ENCODE measurements around the gene VPS9D1. TPM values are rescaled to one million over a fixed set of nuclear protein-coding genes. Genes with fewer than 3 reads are reported as not detected.

Gene VPS9D1, protein sequence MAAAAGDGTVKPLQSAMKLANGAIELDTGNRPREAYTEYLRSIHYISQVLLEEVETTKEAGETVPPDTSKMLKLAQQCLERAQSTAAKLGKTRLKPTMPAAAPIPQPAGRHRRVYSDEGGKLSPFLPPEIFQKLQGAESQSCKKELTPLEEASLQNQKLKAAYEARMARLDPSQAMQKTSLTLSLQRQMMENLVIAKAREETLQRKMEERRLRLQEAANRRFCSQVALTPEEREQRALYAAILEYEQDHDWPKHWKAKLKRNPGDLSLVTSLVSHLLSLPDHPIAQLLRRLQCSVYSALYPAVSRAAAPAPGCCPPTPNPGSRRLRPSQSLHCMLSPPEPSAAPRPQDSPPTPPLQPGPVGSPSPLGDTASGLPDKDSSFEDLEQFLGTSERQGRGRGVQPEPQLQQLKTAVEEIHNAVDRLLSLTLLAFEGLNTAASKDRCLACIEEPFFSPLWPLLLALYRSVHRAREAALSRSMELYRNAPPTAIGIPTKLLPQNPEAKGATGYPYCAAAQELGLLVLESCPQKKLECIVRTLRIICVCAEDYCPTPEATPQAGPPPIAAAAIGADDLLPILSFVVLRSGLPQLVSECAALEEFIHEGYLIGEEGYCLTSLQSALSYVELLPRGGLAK
- 10 to 100 TPM; 15.5 to 28.8 (median 24.5) TPM for total RNA-seq
- total RNA-seq (2013) = 7.8 TPM
- 2.4 to 50.3 (median 19.1) reads per million in 29 experiments for total RNA-seq

DNA sequence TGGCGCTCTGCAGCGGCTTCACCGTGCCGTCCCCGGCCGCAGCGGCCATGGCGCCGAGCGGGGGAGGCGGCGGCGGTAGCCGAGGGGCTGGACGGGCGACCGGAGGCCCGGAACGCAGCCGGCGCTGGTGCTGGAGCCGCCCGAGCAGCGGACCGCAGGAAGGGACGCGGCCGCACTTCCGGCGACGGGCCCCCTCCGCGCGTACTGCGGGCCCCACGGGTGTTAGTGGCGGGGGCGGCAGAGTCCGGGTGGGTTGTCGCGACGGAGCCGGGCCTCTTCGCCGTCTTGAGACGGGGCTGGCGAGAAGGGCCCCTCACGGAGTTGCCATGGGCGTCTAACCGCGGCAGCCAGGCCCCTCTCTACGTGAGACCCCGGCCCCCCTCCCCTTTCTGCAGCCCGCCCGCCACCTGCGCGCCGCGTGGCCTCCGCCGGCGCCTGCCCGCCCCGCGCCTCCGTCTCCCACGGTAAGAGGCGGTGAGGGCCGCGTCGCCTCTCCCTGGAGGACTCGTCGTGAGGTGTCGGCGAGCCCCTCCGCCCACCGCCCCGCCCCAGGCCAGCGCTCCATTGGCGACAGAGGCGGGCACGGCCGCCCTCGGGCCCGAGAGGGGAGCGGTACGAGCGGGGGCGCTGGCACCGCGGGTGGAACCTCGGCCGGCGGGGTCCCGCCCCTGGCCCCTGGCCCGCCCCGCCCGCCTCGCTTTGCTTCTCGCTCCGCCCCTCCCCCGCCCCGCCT lies at the start of gene VPS9D1, which contains the start of gene ZNF276:
TSS of gene VPS9D1 (minus strand) at position 86 of the 733 bp plus-strand sequence. CDS start at position 49, 37 bp downstream.
TSS of gene ZNF276 (plus strand) at position 725 of the 733 bp plus-strand sequence. CDS start 104 bp downstream, outside the sequence.
- Histone ChIP-seq H3K27me3 (replicated peaks in 1 of 2; ENCODE audit: control insufficient read depth in 2 of 2, extremely low read depth in 1 of 2, insufficient read depth in 2 of 2, low read length in 1 of 2) (no peaks in the 10 kb centered on the region), H3K4me3 (ENCODE audit: control insufficient read depth in 1 of 2, extremely low read depth in 1 of 2, low read length in 1 of 2) (peak within 1 kb of the TSS; percentile 70 to 81), H3K27ac (ENCODE audit: low read length) (peak within 1 kb of the TSS; percentile 76), H3K4me1 (ENCODE audit: control insufficient read depth in 1 of 2, extremely low read depth in 1 of 2, insufficient read depth in 2 of 2, low read length in 2 of 2) (peaks cover 6 to 49% of the 10 kb centered on the region in 2 experiments), H3K36me3 (ENCODE audit: control insufficient read depth in 2 of 2, extremely low read depth in 1 of 2, insufficient read depth in 1 of 2, low read length in 1 of 2) (peaks cover 4 to 29% of the 10 kb centered on the region in 2 donors), H3K9me3 (no peaks in the 10 kb centered on the region)
- H3K27ac Mint-ChIP-seq = peak within 1 kb of the TSS; percentile 96 to 99
- peaks cover 32 to 44% (median 37%) of the 10 kb centered on the region in 3 donors for H3K4me1 Mint-ChIP-seq
- no peaks in the 10 kb centered on the region for H3K9me3 Mint-ChIP-seq
- ATAC-seq (replicated peaks in 1 of 4) = peak; percentile 55 to 65 (median 60)
- peak within 1 kb of the TSS; percentile 84 to 99 (median 96) for H3K4me3 Mint-ChIP-seq
- ChIA-PET POLR2A (no interaction called here), CTCF (no interaction called here)
- no peaks in the 10 kb centered on the region for H3K27me3 Mint-ChIP-seq
- peak; percentile 57 to 90 (median 79) for DNase-seq
- WGBS (ENCODE audit: insufficient coverage) = under 1% methylated on average over 98 of the region's 103 CpGs
- peaks cover 12% of the 10 kb centered on the region for H3K36me3 Mint-ChIP-seq

DNA sequence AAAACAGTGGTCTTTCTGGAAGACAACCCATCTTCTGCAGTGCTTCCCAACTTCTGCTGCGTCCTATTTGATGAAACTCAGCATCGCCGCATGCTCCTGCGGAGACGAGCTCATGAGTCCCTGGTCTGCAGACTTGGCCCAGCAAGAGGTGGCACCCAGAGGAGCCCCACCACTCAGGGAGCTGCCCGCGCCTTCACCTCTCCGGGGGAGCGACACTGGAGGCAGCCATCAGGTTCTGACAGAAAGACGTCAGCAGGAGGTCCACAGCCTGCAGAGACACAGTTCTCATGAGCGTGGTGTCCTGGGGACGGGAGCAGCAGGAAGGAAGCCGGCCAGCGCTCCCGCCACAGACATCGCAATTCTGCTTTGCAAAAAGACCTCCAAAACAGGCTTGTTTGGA lies 49.7 kb upstream of the VPS9D1 start:
- Histone ChIP-seq H3K9me3 (no peaks in the 10 kb centered on the region), H3K27me3 (replicated peaks in 1 of 2; ENCODE audit: control insufficient read depth in 2 of 2, extremely low read depth in 1 of 2, insufficient read depth in 2 of 2, low read length in 1 of 2) (no peaks in the 10 kb centered on the region), H3K4me1 (ENCODE audit: control insufficient read depth in 1 of 2, extremely low read depth in 1 of 2, insufficient read depth in 2 of 2, low read length in 2 of 2) (peaks cover 0 to 3% of the 10 kb centered on the region in 2 experiments), H3K4me3 (ENCODE audit: control insufficient read depth in 1 of 2, extremely low read depth in 1 of 2, low read length in 1 of 2) (no peak overlapping the region), H3K36me3 (ENCODE audit: control insufficient read depth in 2 of 2, extremely low read depth in 1 of 2, insufficient read depth in 1 of 2, low read length in 1 of 2) (peaks cover 0 to 14% of the 10 kb centered on the region in 2 donors), H3K27ac (ENCODE audit: low read length) (no peak overlapping the region)
- no peaks in the 10 kb centered on the region for H3K27me3 Mint-ChIP-seq
- ChIA-PET POLR2A (interaction anchor here in 1 of 2 donors (0.6 kb wide), 1 partner anchor 17 kb away, joined by 9 read pairs; no protein-coding TSS in a partner anchor), CTCF (no interaction called here)
- H3K9me3 Mint-ChIP-seq = no peaks in the 10 kb centered on the region
- no peak overlapping the region for H3K27ac Mint-ChIP-seq
- peaks cover 0 to 1% (median under 1%) of the 10 kb centered on the region in 3 donors for H3K4me1 Mint-ChIP-seq
- H3K4me3 Mint-ChIP-seq = no peak overlapping the region
- ATAC-seq (replicated peaks in 1 of 4) (no peak), DNase-seq (no peak)
- 98% methylated on average over 16 of the region's 16 CpGs for WGBS (ENCODE audit: insufficient coverage)
- H3K36me3 Mint-ChIP-seq = no peaks in the 10 kb centered on the region

DNA sequence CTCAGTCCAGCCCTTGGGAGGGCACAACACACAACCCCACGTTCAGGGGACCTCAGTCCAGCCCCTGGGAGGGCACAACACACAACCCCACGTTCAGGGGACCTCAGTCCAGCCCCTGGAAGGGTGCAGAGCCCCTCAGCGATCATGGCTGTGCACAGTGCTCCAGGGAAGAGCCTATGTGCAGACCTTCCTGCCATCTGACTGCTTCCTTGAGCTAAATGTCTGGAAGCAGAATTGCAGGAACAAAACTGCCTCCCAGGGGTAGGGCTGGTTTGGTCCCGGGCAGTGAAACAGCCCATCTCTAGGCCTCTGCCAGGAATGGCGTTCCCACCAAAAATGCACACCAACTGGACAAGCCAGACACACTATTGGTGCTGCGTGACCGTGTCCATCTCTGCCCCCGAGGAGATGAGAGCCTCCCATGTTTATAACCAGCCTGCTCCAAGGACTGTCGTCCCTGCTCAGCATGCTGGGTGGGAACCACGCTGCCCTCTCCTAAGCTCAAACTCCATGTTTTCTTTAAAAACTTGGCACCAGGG lies 44.7 kb upstream of the VPS9D1 start:
- no peaks in the 10 kb centered on the region for H3K9me3 Mint-ChIP-seq
- H3K27ac ChIP-seq (ENCODE audit: low read length) = peak overlapping the region; percentile 69
- H3K4me1 ChIP-seq (ENCODE audit: control insufficient read depth in 1 of 2, extremely low read depth in 1 of 2, insufficient read depth in 2 of 2, low read length in 2 of 2) = peaks cover 7 to 41% of the 10 kb centered on the region in 2 experiments
- H3K4me3 ChIP-seq (ENCODE audit: control insufficient read depth in 1 of 2, extremely low read depth in 1 of 2, low read length in 1 of 2) = peak overlapping the region in 1 of 2 donors; percentile 43
- ChIA-PET POLR2A (interaction anchor here in 1 of 2 donors (0.7 kb wide), 1 partner anchor 20 kb away, joined by 3 read pairs; no protein-coding TSS in a partner anchor), CTCF (interaction anchor here (0.7 kb wide), 2 partner anchors 25 to 434 kb away, joined by 3 to 5 read pairs; no protein-coding TSS in a partner anchor)
- H3K27me3 Mint-ChIP-seq = no peaks in the 10 kb centered on the region
- DNase-seq = no peak
- peak overlapping the region; percentile 76 to 82 (median 80) for H3K4me3 Mint-ChIP-seq
- peaks cover 29 to 41% (median 40%) of the 10 kb centered on the region in 3 donors for H3K4me1 Mint-ChIP-seq
- no peaks in the 10 kb centered on the region for H3K27me3 ChIP-seq (replicated peaks in 1 of 2; ENCODE audit: control insufficient read depth in 2 of 2, extremely low read depth in 1 of 2, insufficient read depth in 2 of 2, low read length in 1 of 2)
- H3K27ac Mint-ChIP-seq = peak overlapping the region; percentile 92 to 93
- 67% methylated on average over 8 of the region's 10 CpGs for WGBS (ENCODE audit: insufficient coverage)
- peak in 1 of 4 experiments; percentile 7 for ATAC-seq (replicated peaks in 1 of 4)
- peaks cover 0 to 9% of the 10 kb centered on the region in 2 donors for H3K36me3 ChIP-seq (ENCODE audit: control insufficient read depth in 2 of 2, extremely low read depth in 1 of 2, insufficient read depth in 1 of 2, low read length in 1 of 2)
- H3K9me3 ChIP-seq = no peaks in the 10 kb centered on the region
- H3K36me3 Mint-ChIP-seq = no peaks in the 10 kb centered on the region

DNA sequence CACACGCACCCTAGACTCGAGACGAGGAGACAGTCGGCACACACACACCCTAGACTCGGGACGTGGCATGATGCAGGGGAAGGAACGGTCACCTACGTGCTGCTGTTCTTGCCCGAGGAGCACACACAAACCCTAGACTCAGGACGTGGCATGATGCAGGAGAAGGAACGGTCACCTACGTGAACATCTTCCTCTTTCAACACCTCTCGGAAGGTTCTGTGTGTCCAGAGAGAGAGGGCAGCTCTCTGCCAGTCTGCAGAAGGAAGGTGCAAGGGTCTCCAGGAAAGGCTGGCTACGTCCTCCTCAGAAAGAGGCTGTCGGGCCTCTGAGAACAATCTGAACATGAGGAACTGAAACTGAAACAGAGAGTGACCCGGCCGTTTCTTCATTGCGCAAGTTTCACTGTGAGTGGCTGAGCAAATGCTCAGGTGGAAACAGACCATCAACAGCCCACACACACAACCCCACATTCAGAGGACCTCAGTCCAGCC lies 44.1 kb upstream of the VPS9D1 start:
- Histone ChIP-seq H3K27me3 (replicated peaks in 1 of 2; ENCODE audit: control insufficient read depth in 2 of 2, extremely low read depth in 1 of 2, insufficient read depth in 2 of 2, low read length in 1 of 2) (no peaks in the 10 kb centered on the region), H3K9me3 (no peaks in the 10 kb centered on the region), H3K36me3 (ENCODE audit: control insufficient read depth in 2 of 2, extremely low read depth in 1 of 2, insufficient read depth in 1 of 2, low read length in 1 of 2) (peaks cover 0 to 3% of the 10 kb centered on the region in 2 donors), H3K4me1 (ENCODE audit: control insufficient read depth in 1 of 2, extremely low read depth in 1 of 2, insufficient read depth in 2 of 2, low read length in 2 of 2) (peaks cover 9 to 47% of the 10 kb centered on the region in 2 experiments), H3K27ac (ENCODE audit: low read length) (peak overlapping the region; percentile 69), H3K4me3 (ENCODE audit: control insufficient read depth in 1 of 2, extremely low read depth in 1 of 2, low read length in 1 of 2) (peak overlapping the region in 1 of 2 donors; percentile 43)
- no peaks in the 10 kb centered on the region for H3K9me3 Mint-ChIP-seq
- peak in 24 of 35 experiments; percentile 8 to 62 (median 26) for DNase-seq
- POLR2A ChIA-PET = interaction anchor here in 1 of 2 donors (0.6 kb wide), 1 partner anchor 38 kb away, joined by 3 read pairs; no protein-coding TSS in a partner anchor
- CTCF ChIA-PET = no interaction called here
- peak; percentile 44 to 69 (median 60) for ATAC-seq (replicated peaks in 1 of 4)
- peaks cover 31 to 47% (median 47%) of the 10 kb centered on the region in 3 donors for H3K4me1 Mint-ChIP-seq
- no peaks in the 10 kb centered on the region for H3K36me3 Mint-ChIP-seq
- 29% methylated on average over 11 of the region's 18 CpGs for WGBS (ENCODE audit: insufficient coverage)
- no peaks in the 10 kb centered on the region for H3K27me3 Mint-ChIP-seq
- H3K27ac Mint-ChIP-seq = peak overlapping the region; percentile 92 to 93
- H3K4me3 Mint-ChIP-seq = peak overlapping the region; percentile 76 to 82 (median 80)

DNA sequence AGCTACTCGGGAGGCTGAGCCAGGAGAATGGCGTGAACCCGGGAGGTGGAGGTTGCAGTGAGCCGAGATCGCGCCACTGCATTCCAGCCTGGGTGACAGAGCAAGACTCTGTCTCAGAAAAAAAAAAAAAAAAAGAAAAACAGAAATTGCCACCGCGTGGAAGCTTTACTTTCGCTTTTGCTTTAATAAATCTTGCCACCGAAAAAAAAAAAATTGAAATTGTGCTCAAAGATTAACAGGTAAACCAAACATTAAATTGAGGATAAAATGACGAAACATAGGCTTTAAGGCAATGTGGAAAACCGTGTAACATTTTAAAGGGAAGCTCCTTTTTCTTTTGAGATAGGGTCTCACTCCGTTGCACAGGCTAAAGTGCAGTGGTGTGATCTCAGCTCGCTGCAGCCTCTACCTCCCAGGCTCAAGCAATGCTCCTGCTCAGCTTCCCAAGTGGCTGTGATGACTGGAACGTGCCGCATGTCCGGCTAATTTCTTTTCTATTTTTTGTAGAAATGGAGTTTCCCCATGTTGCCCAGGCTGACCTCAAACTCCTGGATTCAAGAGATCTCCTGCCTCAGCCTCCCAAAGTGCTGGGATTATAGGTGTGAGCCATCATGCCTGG lies 40.7 kb upstream of the VPS9D1 start:
- 10% methylated on average over 7 of the region's 17 CpGs for WGBS (ENCODE audit: insufficient coverage)
- CTCF ChIA-PET = interaction anchor here (0.5 to 1.9 kb wide), 9 partner anchors 10 to 567 kb away, joined by 3 to 8 read pairs (median 3); partner anchors contain the start of gene SPATA2L (in 1 of the 2)
- peaks cover 7% of the 10 kb centered on the region in 2 donors for H3K36me3 ChIP-seq (ENCODE audit: control insufficient read depth in 2 of 2, extremely low read depth in 1 of 2, insufficient read depth in 1 of 2, low read length in 1 of 2)
- H3K27me3 ChIP-seq (replicated peaks in 1 of 2; ENCODE audit: control insufficient read depth in 2 of 2, extremely low read depth in 1 of 2, insufficient read depth in 2 of 2, low read length in 1 of 2) = no peaks in the 10 kb centered on the region
- H3K36me3 Mint-ChIP-seq = no peaks in the 10 kb centered on the region
- peaks cover 9 to 51% of the 10 kb centered on the region in 2 experiments for H3K4me1 ChIP-seq (ENCODE audit: control insufficient read depth in 1 of 2, extremely low read depth in 1 of 2, insufficient read depth in 2 of 2, low read length in 2 of 2)
- no peaks in the 10 kb centered on the region for H3K9me3 ChIP-seq
- POLR2A ChIA-PET = interaction anchor here (0.6 to 1.2 kb wide), 11 partner anchors 11 to 137 kb away, joined by 3 to 17 read pairs (median 5); no protein-coding TSS in a partner anchor
- H3K27me3 Mint-ChIP-seq = no peaks in the 10 kb centered on the region
- DNase-seq = peak in 1 of 35 experiments; percentile 54
- H3K27ac Mint-ChIP-seq = peak overlapping the region; percentile 89 to 91
- peaks cover 31 to 57% (median 49%) of the 10 kb centered on the region in 3 donors for H3K4me1 Mint-ChIP-seq
- H3K4me3 ChIP-seq (ENCODE audit: control insufficient read depth in 1 of 2, extremely low read depth in 1 of 2, low read length in 1 of 2) = peak overlapping the region; percentile 10 to 54
- ATAC-seq (replicated peaks in 1 of 4) = peak in 2 of 4 experiments; percentile 24 to 67
- H3K4me3 Mint-ChIP-seq = peak overlapping the region; percentile 82 to 85 (median 83)
- H3K27ac ChIP-seq (ENCODE audit: low read length) = peak overlapping the region; percentile 76
- no peaks in the 10 kb centered on the region for H3K9me3 Mint-ChIP-seq

Measured in T-cell (primary cell).